GM21526 (cell line): Measurements from ENCODE around the gene PTPRK.

Experiments
- ATAC-seq: cut with Tn5 transposase; IDR thresholded peaks from one replicate; pipeline ENCODE4 v1.9.1; 2021; ENCODE audit warnings: moderate library complexity; ENCODE audit not compliant: unreplicated experiment, low FRiP score

The PTPRK gene

GRCh38 chr6:128057541-128057940, 462.9 kb downstream of the PTPRK start:
- no peak for ATAC-seq

DNA sequence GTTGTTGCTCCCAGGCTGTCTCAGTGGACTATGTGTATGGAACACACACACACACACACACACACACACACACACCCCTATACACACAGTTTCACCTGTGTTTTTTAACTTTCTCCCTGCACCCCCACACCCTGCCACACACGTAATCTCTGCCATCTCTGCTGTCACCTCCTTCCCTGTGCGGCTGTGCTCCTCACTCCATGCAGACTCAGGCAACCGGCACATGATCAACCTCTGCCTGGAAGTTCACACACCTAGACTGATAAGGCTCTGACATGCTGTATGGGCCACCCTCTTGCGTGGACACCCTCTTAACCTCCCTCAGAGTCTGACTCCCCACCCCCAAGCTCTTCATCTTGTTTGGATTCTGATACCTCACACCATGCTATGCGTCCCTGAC, 467.3 kb downstream of the PTPRK start:
- ATAC-seq = no peak

DNA sequence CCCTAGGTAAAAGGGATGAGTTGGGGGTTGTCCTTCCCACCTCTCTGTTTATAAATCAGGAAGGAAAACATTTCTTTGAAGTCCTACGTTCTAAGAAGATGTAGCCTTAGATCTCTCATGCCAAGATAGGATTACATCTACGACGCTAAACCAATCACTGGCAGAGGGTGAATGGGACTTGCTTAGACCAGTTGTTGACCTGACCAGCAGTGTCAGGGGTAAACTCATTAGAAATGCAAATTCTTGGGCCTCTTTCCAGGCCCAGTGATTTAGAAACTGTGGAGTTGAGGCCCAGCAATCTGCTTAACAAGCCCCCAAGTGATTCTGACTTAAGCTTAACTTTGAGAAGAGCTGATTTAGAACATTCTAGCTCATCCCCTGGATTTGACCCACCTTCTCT, 472.4 kb downstream of the PTPRK start:
- ATAC-seq = no peak

DNA sequence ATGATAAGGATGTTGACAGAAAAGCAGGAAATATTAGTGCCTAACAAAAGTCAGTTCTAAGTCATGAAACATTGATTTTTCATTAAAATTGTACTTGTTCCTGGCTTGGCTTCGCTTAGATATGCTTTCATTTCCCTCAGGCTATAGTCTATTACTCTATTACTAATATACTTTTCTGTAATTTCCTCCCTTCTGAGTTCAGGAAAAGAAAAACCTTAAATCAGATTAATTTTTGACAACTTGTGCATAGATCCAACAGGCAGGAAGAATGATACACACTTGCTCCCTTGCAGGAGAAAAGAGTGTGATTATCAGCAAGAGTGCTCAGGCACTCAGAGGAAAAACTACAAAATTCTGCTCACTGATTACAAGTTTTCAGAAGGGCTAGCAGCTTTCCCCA, 474.4 kb downstream of the PTPRK start:
- no peak for ATAC-seq

- no peak for ATAC-seq
Observed at GRCh38 chr6:128039543-128039942, 480.9 kb downstream of the PTPRK start.

DNA sequence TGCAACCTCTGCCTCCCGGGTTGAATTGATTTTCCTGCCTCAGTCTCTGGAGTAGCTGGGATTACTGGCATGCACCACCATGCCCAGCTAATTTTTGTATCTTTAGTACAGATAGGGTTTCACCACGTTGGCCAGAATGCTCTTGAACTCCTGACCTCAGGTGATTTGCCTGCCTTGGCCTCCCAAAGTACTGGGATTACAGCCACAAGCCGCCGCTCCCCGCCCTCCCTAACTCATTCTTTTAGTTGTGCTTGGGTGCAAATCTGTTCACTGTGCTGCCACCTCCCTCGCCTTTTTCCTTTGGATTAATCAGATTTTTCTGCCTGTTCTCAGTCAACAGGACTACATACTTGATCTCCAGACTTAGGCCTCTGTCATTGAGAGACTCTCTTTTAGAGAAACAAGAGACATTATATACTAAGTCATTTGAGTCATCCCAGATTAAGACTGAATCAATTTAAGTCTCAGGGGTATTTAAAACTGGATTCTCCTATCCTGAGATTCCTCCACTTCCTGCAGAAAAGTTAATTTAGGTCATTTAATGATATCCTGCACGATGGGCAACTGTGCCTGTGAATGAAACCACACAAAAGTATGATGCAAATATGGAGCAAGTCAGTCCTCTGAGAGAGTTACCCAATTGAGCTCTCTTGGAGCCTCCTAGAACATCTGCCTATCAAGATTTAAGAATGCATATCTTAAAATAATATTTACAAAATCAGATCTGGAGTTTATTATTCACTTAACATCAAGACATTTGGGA, 483.4 kb downstream of the PTPRK start:
- no peak for ATAC-seq

DNA sequence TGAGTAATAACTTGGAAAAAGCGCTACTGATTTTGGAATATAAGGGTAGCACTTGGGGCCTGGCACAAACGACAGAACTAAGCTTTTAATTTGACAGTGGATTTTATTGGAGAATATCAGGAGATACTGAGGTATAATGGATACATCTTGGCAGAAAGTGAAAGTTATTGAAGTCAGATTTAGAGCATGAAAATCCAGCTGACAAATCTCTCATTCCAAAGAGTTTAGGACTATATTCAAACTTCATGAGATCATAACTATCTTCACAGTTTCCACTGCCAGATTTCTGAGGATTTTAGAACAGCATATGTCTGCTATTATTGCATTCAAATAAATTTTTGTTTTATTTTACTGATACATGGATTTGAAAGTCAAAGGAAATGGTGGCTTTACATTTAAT, 487.2 kb downstream of the PTPRK start:
- no peak for ATAC-seq

DNA sequence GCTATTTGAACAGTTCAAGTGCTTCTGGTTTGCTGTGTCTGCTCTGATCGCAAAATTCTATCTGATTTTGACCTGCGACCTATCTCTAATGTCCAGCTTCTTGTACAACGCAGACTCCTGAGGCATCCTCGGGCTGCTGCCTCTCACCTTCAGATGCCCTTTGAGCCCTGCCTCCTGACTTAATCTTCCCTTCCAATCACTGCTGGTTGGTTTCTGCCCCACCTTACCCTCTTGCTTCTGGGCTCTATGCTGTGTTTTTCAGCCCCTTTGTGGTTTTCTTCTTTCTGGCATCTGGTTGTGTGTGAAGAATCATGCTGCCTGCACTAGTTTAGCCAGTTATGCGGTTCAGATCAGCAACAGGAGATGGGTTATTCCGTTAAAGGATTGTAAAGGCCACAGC, 488.4 kb downstream of the PTPRK start:
- no peak for ATAC-seq

DNA sequence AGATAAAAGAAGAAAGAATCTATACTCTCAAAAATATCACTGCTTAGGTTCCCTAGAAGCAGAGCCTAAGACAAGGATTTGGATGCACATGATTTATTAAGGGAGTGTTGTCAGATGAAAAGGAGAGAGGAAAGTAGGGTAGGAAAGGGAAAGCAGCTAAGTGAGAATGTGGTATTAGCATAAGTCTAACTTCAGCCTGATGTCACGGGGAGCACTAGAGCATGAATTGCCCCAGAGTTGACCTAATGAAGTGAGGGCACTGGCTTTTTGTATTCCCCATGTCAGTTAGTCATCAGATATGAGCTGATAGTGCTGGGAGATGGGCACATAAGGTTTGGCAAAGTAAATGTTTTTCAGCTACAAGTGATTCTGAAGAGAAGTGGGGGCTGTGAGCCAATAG, 490.6 kb downstream of the PTPRK start:
- no peak for ATAC-seq

DNA sequence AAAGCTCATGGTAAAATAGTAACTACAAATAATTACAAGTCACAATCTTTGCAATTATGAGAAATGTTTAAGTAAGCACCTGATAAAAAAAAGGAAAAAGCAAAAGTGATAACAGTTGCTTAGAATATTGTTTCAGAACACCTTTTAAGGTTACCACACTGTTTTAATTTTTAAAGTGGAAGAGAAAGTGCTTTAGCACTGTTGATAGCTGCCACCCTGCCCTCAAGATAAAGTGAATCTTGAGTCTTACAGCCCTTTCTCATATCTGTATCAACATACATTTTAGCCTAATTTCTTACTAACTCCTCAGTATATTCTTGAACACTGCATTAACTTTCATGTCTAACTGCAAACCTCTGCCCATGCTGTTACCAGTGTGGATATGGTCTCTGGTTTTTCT, 492.2 kb downstream of the PTPRK start:
- no peak for ATAC-seq

DNA sequence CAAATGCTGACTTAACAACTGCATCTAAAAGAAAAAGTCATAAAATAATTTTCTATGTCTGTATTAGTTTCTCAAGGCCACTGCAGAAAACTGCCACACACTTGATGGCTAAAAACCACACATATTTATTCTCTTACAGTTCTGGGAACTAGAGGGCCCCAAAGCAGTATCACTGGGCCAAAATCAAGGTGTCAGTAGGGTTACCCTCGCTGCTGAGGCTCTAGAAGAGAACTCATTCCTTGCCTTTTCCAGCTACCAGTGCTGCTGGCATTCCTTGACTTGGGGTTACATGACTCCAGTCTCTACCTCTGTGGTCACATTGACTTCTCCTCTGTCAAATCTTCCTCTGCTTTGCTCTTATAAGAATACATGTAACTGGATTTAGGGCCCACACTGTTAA, 494.9 kb downstream of the PTPRK start:
- ATAC-seq = no peak

DNA sequence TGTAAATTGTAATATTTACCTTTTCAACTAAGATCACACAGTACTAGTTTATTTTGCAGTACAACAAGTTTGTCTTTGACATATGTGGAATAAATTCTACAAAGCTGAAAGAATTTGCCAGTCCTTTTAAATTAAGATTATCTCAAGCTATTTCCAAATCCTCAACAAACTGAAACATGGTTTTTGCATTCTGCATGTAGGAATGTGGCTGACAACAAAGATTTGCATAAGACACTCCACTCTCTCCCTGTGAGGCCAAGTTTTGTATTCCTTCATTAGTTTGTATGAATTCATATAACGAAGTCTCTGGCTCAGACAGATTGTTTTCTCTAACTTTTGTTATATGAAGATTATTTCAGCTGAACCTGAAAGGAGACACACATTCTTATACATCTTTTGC, 495.4 kb downstream of the PTPRK start:
- no peak for ATAC-seq

DNA sequence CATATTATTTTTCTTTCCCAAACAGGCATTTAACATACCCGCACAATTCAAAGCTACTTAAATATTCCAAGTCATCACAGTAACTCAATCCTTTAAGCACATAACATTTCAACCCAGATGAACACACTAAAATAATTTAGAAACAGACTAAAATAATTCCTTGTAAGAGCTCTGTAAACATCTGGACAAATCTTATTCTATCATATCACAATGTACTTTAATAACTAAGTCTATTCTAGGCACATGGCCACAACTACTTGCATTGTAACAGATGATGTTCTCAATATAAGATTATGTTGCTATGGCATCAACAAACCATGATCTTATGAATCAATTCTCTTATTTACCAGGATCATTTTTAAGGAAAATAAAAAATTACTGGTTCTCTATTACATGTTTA, 496.4 kb downstream of the PTPRK start:
- no peak for ATAC-seq

DNA sequence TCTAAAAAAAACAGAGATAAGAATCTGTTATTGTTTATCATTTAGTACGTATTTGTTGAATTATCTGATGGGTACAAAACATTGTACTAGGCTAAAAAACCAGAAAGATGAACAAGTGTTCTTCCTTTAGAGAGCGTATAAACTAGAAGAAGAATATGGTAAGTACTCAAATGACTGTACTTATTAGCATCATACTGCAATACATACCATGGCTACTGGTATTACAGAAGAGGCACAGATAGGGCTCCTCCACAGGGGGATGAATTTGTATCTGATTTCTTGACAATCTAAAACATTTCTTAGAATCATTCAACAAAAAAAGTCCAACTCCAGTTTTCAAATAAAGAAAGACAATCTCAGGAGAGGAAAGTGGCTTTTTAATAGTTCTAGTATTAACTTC, 501.6 kb downstream of the PTPRK start:
- no peak for ATAC-seq

DNA sequence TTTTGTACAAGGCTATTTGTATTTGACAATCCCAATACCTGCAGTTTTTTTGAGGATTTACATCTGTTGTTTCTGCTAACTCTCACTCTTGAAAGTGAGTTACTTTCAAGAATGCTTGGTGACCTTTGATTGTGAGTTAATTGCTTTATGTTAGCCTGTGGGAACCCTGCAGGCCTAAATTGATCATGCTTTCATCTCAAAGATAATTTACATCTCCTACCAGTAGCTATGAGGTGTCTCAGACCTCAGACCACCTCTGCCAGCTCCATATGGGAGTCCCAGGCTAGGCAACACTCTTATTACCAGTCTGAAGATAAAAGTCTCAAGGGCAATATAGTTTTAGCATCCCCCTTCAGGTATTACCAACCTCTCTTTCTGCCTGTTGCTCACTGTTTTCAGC, 503.1 kb downstream of the PTPRK start:
- ATAC-seq = no peak

DNA sequence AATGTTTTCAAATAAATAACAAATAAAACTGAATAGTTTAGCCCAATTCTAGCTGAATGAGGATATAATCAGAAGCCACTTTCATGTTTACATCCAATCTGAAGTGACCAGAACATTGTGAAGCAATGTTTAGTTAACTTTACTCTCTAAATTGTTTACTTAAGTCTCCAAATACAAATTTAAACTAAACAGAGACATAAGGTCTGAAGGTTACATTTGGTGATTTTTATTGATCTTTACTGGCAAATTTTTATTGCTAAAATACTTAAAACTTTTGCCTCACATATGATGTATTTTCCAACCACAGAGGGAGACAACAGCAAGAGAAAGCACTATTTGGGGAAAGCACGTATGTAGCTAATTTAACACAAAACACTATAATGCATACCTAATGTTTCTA, 512.7 kb downstream of the PTPRK start:
- no peak for ATAC-seq

DNA sequence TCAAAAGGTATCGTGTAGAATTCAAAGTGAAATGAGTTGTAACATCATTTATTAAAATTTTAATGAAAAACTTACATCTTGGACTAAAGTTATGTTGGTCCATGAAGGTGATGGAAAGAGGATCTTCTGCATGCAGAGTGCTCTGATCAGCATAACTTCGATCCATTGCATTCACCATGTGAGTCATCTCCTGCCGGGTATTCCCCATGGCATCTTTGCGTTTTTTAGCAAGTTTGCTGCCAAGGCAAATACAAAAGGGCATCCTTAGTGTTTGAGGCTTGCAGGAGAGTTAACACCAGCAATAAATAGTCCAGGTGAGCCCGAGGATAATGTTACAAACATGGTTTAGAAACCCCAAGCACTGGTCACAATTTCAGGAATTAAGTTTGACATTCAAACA, 515.4 kb downstream of the PTPRK start:
- ATAC-seq = no peak

- no peak for ATAC-seq
Observed at GRCh38 chr6:128000363-128000762, 520.0 kb downstream of the PTPRK start.

- ATAC-seq = no peak
Observed at GRCh38 chr6:127998985-127999384, 521.4 kb downstream of the PTPRK start.

GRCh38 chr6:127997496-127998164, 522.8 kb downstream of the PTPRK start:
- ATAC-seq = no peak

DNA sequence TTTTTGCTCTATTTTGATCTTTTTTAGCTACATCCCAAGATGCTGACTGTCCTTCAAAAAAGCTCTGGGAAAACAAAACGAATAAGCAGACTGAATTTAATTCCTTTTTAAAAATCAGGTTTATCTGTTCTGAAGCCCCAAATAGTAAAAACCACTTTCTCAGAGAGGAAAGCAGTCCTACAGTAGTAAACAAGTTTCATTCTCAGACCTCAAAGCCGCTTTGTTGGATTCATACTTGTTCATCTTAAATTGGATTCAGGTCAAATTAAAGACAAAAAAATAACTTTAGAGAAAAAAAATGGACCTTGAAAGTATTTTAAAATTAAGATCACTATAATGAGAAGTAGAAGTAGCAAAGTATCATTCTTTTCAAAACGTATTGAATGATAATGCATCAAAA, 523.5 kb downstream of the PTPRK start:
- ATAC-seq = no peak

- ATAC-seq = no peak
Observed at GRCh38 chr6:127992144-127992543, 528.3 kb downstream of the PTPRK start.
